ENCODE data around the gene GULP1. TPM values are rescaled to one million over a fixed set of nuclear protein-coding genes. Genes with fewer than 3 reads are reported as not detected.

The GULP1 gene
- total and polyA plus RNA-seq, 2 of the 13 experiments (the other 11 are each of a cell fraction or from before 2014, with no cell fraction given): 0.15 TPM; not detected in 1

GRCh38 chr2:188404341-188405004, 112.8 kb downstream of the GULP1 start:
- Histone ChIP-seq H3K4me1 (ENCODE audit: insufficient read depth, low read length) (no peaks in the 10 kb centered on the region), H4K20me1 (ENCODE audit: insufficient read depth, low read length) (no peaks in the 10 kb centered on the region), H3K4me2 (ENCODE audit: low read depth, low read length) (no peak overlapping the region), H3K27me3 (ENCODE audit: control insufficient read depth in 1 of 2, insufficient read depth in 2 of 2, low read length in 2 of 2) (no peaks in the 10 kb centered on the region), H2AFZ (ENCODE audit: low read length) (no peak overlapping the region), H3K36me3 (replicated peaks in 1 of 2; ENCODE audit: control insufficient read depth in 1 of 2, insufficient read depth in 2 of 2, low read length in 2 of 2) (no peaks in the 10 kb centered on the region), H3K9me3 (ENCODE audit: low read length) (peaks cover 36% of the 10 kb centered on the region), H3K27ac (ENCODE audit: extremely low read length, insufficient read depth, low read length) (no peak overlapping the region), H3K9ac (ENCODE audit: insufficient read depth, low read depth, low read length) (no peak overlapping the region), H3K79me2 (ENCODE audit: insufficient read depth, low read length) (no peaks in the 10 kb centered on the region), H3K4me3 (replicated peaks in 1 of 3; ENCODE audit: insufficient read depth in 1 of 3, low read depth in 2 of 3, low read length in 3 of 3) (no peak overlapping the region)
- BruUV-seq (replicated peaks): no TSS peak
- intact Hi-C loops (cut with micrococcal nuclease; ENCODE audit: unreplicated experiment): no loop called here
- WGBS (ENCODE audit: low lambda C conversion rate): 50% methylated on average over 2 of the region's 5 CpGs
- ATAC-seq: no peak; the same call in 1 of the 3 replicates
- CTCF ChIA-PET (ENCODE audit: low intra/inter-chr PET ratio, low total read pairs): no interaction called here
- no peak for FAIRE-seq
- DNase-seq (ENCODE audit: low spot score): no peak
- POLR2A ChIA-PET: no interaction called here
- in situ Hi-C loops (cut with HindIII; ENCODE audit: extremely low pct_ligation_motif_present, low pct_unique_long_range_greater_than_20kb): no loop called here
- TF ChIP-seq ZSCAN22 (CRISPR knock-in tag; IDR thresholded peaks at IDR 0.05) (no peak), TP53 (CRISPR knock-in tag; conservative IDR thresholded peaks at IDR 0.05) (no peak), ZNF75D (CRISPR knock-in tag; IDR thresholded peaks at IDR 0.05; ENCODE audit: borderline replicate concordance) (no peak), NBN (conservative IDR thresholded peaks at IDR 0.05) (no peak), ZNF136 (CRISPR knock-in tag; IDR thresholded peaks at IDR 0.05; ENCODE audit: low read depth) (no peak), ZNF687 (CRISPR knock-in tag; IDR thresholded peaks at IDR 0.05) (no peak), PREB (CRISPR knock-in tag; IDR thresholded peaks at IDR 0.05) (no peak), ZNF737 (CRISPR knock-in tag; IDR thresholded peaks at IDR 0.05; ENCODE audit: borderline replicate concordance) (no peak), ZBTB2 (CRISPR knock-in tag; IDR thresholded peaks at IDR 0.05; ENCODE audit: low read depth) (no peak), ZNF614 (CRISPR knock-in tag; IDR thresholded peaks at IDR 0.05; ENCODE audit: borderline replicate concordance) (no peak), PCBP1 (IDR thresholded peaks at IDR 0.05; ENCODE audit: borderline replicate concordance, low read depth, low read length) (no peak)
- TF ChIP-seq, protein P1, sequence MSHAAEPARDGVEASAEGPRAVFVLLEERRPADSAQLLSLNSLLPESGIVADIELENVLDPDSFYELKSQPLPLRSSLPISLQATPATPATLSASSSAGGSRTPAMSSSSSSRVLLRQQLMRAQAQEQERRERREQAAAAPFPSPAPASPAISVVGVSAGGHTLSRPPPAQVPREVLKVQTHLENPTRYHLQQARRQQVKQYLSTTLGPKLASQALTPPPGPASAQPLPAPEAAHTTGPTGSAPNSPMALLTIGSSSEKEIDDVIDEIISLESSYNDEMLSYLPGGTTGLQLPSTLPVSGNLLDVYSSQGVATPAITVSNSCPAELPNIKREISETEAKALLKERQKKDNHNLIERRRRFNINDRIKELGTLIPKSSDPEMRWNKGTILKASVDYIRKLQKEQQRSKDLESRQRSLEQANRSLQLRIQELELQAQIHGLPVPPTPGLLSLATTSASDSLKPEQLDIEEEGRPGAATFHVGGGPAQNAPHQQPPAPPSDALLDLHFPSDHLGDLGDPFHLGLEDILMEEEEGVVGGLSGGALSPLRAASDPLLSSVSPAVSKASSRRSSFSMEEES (CRISPR knock-in tag; IDR thresholded peaks at IDR 0.05): no peak

All from HepG2 (cell line).